GM21825 (cell line): ENCODE measurements around the gene NUDCD2.
A peak's percentile ranks its signal among the peaks of the same experiment; 100 is the strongest.

Source experiments
- ATAC-seq: cut with Tn5 transposase; IDR thresholded peaks from one replicate; pipeline ENCODE4 v1.9.1; 2021; ENCODE audit warnings: mild to moderate bottlenecking, moderate library complexity; ENCODE audit not compliant: unreplicated experiment

The NUDCD2 gene

GRCh38 chr5:163459819-163460561 is at the start of gene NUDCD2:
TSS of gene NUDCD2 (minus strand) at chr5:163460102. CDS start at chr5:163460050, 52 bp downstream.
- peak; percentile 87 for ATAC-seq

DNA sequence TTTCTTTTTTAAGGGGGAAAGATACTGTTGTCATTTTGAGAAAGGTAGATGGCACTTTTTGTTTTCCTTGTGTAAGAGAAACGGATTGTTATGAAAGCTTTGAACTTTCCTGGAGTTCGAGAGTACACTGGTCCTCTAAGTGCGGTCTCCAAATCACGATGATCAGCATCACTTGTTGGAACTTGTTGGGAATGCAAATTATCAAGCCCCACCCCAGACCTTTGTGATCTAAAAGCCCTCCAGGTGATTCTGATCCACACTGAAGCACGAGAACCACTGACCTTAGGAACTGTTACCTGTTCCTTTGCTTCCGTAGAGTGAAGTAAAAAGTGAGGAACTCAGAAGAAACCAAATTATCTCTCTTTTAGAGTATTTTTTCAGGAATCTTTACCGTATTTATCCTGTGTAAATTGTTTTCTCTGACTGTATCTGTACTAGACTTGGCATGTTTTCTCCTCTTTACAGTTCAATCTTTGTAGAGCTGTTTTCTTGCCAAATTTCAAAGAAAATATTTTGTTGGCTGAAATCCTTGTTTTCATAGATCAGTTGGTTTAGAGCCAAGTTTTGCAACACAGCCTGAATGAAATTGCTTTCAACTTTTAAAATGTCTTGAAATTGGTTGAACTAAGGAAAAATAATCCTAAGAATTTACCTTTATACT is 49.5 kb upstream of the NUDCD2 start:
- ATAC-seq = no peak

DNA sequence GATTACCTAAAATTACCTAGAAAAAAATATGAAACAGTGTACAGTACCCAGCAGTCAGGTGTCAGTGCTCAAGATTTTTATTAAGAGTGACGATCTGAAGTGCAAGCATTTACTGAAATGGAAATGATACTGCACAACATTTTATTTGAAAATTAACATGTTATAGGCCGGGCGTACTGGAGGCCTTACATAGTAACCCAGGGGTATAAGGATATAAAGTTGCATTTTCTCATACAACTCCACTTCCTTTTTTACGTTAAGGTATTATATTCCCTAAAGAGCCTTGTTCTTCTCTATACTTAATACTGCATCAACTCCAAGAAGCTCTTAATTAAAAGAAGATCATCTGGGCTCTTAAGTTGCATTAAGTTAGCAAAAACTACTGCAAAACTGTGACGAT is 48.9 kb upstream of the NUDCD2 start:
- no peak for ATAC-seq

DNA sequence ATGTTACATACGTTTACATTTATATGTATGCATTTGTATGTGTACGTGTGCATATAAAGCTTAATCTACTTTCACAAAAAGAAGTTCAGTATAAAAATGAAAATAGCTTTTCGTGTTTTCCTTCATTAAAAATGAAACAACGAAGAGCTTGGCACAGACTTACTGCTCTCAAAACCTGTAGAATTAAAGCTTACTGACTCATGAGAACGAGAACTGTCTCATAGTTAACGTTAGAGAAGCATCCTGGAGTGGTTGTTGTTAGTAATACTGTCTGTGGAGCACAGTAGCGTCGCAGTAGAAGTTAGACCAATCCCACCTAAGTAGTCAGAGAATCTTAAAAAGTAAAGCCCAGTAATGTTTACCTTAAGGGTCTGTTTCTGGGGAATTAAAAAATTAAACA is 46.8 kb upstream of the NUDCD2 start:
- ATAC-seq = no peak

DNA sequence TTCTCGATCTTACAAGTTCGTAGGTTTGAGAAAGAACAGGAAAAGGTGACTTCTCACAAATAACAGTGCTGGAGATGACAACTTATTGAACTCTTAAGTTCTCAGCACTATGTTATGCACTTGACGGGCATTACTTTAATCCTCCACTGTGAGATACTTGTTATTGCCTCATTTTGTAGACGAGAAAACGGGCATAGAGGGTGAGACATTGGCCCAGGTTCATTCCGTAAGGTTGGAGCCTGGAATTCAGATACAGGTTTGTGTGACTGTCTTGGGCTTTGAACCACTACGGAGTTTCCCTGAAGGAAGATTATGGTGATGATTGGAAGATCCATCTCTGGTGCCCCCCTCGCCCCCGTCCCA is 46.2 kb upstream of the NUDCD2 start:
- ATAC-seq = peak; percentile 12

- ATAC-seq = peak; percentile 88
These were observed 45.6 kb upstream of the NUDCD2 start, which contains the start of gene MAT2B for GRCh38 chr5:163505368-163506094. TSS of gene MAT2B (plus strand) at chr5:163505619. CDS start at chr5:163505687, 68 bp downstream.

- no peak for ATAC-seq
These were observed 45.1 kb upstream of the NUDCD2 start for GRCh38 chr5:163505049-163505367.

GRCh38 chr5:163504079-163504931 is 44.4 kb upstream of the NUDCD2 start:
- ATAC-seq = no peak

- ATAC-seq = peak; percentile 17
These were observed 43.5 kb upstream of the NUDCD2 start for GRCh38 chr5:163503106-163504078.

GRCh38 chr5:163502521-163502920 is 42.6 kb upstream of the NUDCD2 start:
- ATAC-seq = no peak

DNA sequence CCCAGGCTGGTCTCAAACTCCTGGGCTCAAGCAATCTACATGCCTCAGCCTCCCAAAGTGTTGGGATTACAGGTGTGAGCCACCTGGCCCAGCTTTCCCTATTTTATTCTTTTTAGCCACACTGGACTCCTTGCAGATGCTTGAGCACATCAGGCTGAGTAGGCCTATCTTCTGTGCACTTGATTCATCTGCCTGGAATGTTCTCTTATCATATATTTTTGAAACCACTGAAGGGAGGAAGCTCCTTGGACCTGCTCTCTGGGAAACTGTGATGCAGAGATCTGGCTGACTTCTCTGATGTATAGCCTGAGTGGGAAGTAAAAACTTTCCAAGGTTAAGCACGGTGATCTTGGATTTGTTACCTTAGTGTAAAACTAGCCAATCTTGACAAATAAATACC is 39.0 kb upstream of the NUDCD2 start:
- ATAC-seq = no peak

GRCh38 chr5:163497315-163497714 is 37.4 kb upstream of the NUDCD2 start:
- no peak for ATAC-seq

GRCh38 chr5:163496286-163496685 is 36.4 kb upstream of the NUDCD2 start:
- ATAC-seq = no peak

GRCh38 chr5:163489745-163490075 is 29.8 kb upstream of the NUDCD2 start:
- ATAC-seq = no peak

- ATAC-seq = no peak
These were observed 29.3 kb upstream of the NUDCD2 start for GRCh38 chr5:163489055-163489744.

DNA sequence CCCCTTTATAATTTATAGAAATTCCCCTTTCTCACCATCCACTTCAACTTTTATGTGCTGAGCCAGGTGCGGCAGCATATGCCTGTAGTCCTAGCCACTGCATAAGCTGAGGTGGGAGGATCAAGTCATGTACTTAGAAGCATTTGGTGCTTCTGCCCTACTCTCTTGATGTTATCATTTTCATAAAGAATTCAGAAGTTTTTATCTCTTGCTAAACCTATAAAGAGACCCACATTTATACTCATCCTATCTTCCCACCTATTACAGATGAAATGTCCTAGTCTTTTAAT is 19.0 kb upstream of the NUDCD2 start:
- no peak for ATAC-seq

DNA sequence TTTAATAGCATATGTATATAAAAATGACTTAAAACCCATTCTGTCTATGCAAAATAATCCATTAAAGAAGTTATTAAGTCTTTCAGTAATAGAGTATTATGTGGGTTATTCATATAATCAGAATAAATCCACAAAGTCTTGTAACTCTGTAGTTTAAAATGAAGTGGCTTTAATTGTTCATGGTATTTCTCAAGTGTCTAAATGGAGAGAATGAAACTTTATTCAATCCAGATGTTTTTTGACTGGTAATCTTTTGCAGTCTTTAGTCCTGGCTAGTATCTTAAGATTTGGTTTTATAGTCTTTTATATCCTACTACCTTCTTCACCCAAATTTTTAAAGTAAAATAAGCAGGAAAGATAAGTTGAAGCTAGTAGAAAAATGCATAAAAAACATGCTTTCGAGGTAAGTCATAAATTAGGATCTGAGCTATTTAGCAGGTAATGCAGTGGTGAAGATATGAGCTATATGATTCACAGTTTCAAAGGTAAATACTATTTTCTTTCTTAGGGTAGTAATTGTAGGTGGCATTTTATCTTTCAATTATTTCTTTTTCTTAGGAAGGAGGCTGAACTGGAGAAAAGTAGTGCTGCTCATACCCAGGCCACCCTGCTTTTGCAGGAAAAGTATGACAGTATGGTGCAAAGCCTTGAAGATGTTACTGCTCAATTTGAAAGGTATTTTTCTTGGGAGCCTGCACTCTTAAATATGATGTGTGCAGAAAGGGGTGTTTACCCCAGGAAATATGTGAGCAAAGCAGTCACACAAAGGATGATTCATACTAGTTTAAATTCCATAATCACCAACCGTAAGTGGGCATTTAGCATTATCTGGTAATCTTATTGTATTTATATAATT is 18.5 kb upstream of the NUDCD2 start:
- ATAC-seq = no peak

GRCh38 chr5:163475411-163475810 is 15.5 kb upstream of the NUDCD2 start:
- ATAC-seq = no peak
